Ureter (tissue), 1 donor: ENCODE results near the gene MPPED2. TPM values are rescaled to one million over a fixed set of nuclear protein-coding genes. Genes with fewer than 3 reads are reported as not detected.

Source experiments
- DNase-seq: peaks from one replicate; pipeline ENCODE4 v3.0.0-alpha.2; 2020; ENCODE audit warnings: low spot score
- total RNA-seq: library from RNA; stranded (reverse); gene quantifications from one replicate; pipeline ENCODE4 v1.2.4, GENCODE V29; 2023
- donor health status: DM: yes; HTN: yes; CAD: no.

The MPPED2 gene
- total RNA-seq, 1 donor from 2014 or later, result 77.2 TPM

- no peak for DNase-seq
Measured at GRCh38 chr11:30527566-30527965, 58.6 kb downstream of the MPPED2 start.

GRCh38 chr11:30526558-30526957 is 59.6 kb downstream of the MPPED2 start:
- no peak for DNase-seq

GRCh38 chr11:30522536-30523243 is 63.5 kb downstream of the MPPED2 start:
- no peak for DNase-seq

GRCh38 chr11:30521297-30522071 is 64.7 kb downstream of the MPPED2 start:
- DNase-seq, result no peak

GRCh38 chr11:30513087-30513486 is 73.1 kb downstream of the MPPED2 start:
- DNase-seq, result no peak

- no peak for DNase-seq
Measured at GRCh38 chr11:30511408-30511807, 74.7 kb downstream of the MPPED2 start.

- DNase-seq, result no peak
Measured at GRCh38 chr11:30510750-30511149, 75.4 kb downstream of the MPPED2 start.

- no peak for DNase-seq
Measured at GRCh38 chr11:30509364-30509763, 76.8 kb downstream of the MPPED2 start.

GRCh38 chr11:30508594-30508993 is 77.6 kb downstream of the MPPED2 start:
- no peak for DNase-seq

GRCh38 chr11:30505603-30506002 is 80.5 kb downstream of the MPPED2 start:
- DNase-seq, result no peak

- no peak for DNase-seq
Measured at GRCh38 chr11:30504468-30504867, 81.7 kb downstream of the MPPED2 start.

- no peak for DNase-seq
Measured at GRCh38 chr11:30503156-30503555, 83.0 kb downstream of the MPPED2 start.

GRCh38 chr11:30502305-30502704 is 83.8 kb downstream of the MPPED2 start:
- DNase-seq, result no peak

- no peak for DNase-seq
Measured at GRCh38 chr11:30501744-30502143, 84.4 kb downstream of the MPPED2 start.

- DNase-seq, result no peak
Measured at GRCh38 chr11:30499940-30500339, 86.2 kb downstream of the MPPED2 start.

GRCh38 chr11:30497600-30497999 is 88.6 kb downstream of the MPPED2 start:
- no peak for DNase-seq

- DNase-seq, result no peak
Measured at GRCh38 chr11:30496935-30497334, 89.2 kb downstream of the MPPED2 start.

GRCh38 chr11:30495437-30495836 is 90.7 kb downstream of the MPPED2 start:
- DNase-seq, result no peak

GRCh38 chr11:30489511-30489910 is 96.6 kb downstream of the MPPED2 start:
- DNase-seq, result no peak

GRCh38 chr11:30489076-30489475 is 97.1 kb downstream of the MPPED2 start:
- no peak for DNase-seq

- peak; percentile 79 for DNase-seq
Measured at GRCh38 chr11:30488304-30488998, 97.7 kb downstream of the MPPED2 start.

GRCh38 chr11:30487200-30487898 is 98.8 kb downstream of the MPPED2 start:
- DNase-seq, result peak; percentile 61
